ENCODE measurements around the gene HEY2.
"Not testable (repeated sequence)": the region's sequence is repeated elsewhere in the genome, so short reads cannot be mapped to it uniquely, and the experiment has no call there.

Gene HEY2

DNA sequence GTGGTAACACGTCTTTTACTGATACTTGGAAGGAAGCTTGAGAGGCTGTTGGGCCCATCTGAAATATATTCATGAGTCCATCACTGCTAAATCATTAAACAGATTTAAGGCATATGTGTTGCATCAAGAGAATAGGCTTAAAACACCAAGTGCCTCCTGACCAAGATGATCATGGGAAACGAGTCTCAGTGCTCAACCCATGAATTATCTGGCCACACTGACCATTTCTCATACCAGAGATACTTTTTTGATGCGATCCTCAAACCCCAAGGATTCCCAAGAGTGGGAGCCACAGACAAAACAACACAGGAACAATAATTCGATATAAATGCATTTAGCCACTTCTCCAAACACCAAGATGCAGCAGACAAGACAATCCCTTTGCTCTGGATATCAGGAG is 17.2 kb downstream of the HEY2 start:
- in situ Hi-C loops (cut with MboI; ENCODE audit: low sequenced_read_pairs) = loop anchor here (5.0 to 25.0 kb wide), 2 partner anchors 454 to 879 kb away; no protein-coding TSS in a partner anchor
- Histone ChIP-seq H3K27me3 (ENCODE audit: low read depth) (peaks cover 12% of the 10 kb centered on the region; the same call in 1 of the 2 replicates), H3K36me3 (replicated peaks) (no peaks in the 10 kb centered on the region), H3K4me3 (no peak overlapping the region), H3K9me3 (no peaks in the 10 kb centered on the region), H3K4me1 (0 out of 2 replicates have a peak, but pooled peaks cover 2% of the 10 kb centered on the region)
- DNase-seq (ENCODE audit: low spot score in 2 of 2) = no peak

DNA sequence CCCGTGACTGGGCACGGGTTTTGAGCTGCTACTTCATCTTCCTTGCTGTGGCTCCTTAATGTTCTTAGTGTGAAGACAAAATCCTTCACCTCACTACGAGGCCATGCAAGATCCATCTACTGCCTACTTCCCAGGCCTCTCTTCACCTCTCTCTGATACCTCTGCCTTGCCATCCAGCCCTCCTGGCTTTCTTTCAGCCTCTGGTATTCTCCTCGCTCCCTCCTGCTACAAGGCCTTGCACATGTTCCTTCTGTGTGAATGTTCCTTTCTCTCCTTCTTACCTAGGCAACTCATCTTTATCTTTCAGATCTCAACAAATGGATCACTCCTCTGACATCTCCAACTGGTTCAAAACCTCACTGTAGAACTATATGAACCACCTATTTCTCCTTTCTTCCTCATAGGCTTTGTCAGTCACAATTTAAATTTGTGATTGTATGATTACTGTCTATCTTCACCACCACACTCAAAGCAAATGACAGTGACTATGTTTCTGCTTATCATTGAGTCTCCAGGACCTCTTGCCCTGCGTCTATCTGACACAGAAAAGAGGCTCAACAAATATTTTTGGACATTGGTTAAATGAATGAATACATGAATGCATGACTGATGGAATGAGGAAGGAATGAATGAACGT is 19.8 kb downstream of the HEY2 start:
- no peak for DNase-seq (ENCODE audit: low spot score in 2 of 2)
- Histone ChIP-seq H3K36me3 (replicated peaks) (no peaks in the 10 kb centered on the region), H3K4me1 (0 out of 2 replicates have a peak, but pooled peaks cover 2% of the 10 kb centered on the region), H3K4me3 (no peak overlapping the region), H3K27me3 (ENCODE audit: low read depth) (peaks cover 5% of the 10 kb centered on the region; the same call in 1 of the 2 replicates), H3K9me3 (no peaks in the 10 kb centered on the region)
- in situ Hi-C loops (cut with MboI; ENCODE audit: low sequenced_read_pairs) = loop anchor here (5.0 to 25.0 kb wide), 2 partner anchors 457 to 882 kb away; no protein-coding TSS in a partner anchor

DNA sequence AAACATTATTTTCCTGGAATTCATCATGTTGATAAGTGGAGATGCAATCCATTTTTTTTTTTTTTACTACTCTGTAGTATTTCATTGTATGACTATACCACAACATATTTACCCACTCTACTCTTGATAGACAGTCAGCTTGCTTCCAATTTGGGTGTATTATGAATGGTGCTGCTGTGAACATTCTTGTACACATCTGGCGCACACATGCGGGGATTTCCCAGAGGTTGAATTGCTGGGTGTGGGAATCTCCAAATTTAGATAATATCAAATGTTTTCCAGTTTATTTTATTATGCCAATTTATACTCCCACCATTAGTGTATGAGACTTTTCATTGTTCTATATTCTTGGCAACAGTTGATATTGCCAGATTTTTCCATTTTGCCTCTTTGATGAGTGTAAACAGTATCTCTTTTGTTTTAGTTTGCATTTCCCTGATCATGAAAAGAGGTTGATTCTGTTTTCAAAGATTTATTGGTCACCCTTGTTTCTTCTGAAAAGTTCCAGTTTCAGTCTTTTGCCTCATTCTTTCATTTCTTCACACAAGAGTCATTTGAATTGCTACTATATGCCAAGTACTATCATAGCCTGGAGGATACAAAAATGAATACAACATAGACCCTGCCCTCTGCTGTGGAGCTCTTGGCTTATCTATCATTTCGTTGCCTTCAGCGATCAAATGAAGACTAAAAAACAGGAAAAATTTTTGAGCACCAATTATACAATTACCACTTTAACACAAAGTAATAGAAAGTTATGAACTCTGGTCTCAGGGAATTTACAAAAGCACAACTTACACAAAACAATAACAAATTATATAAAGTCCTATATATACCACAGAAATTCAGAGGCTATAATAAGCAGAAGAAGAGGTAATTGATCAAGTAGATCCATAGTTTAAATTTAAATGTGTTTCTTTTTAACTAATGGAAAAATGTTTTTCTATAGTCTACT is 24.2 kb downstream of the HEY2 start:
- Histone ChIP-seq H3K36me3 (replicated peaks) (no peaks in the 10 kb centered on the region), H3K4me3 (no peak overlapping the region), H3K27me3 (ENCODE audit: low read depth) (no peaks in the 10 kb centered on the region), H3K4me1 (peaks cover 22% of the 10 kb centered on the region), H3K9me3 (no peaks in the 10 kb centered on the region)
- in situ Hi-C loops (cut with MboI; ENCODE audit: low sequenced_read_pairs) = loop anchor here (25.0 kb wide), 1 partner anchor 886 kb away; no protein-coding TSS in a partner anchor
- DNase-seq (ENCODE audit: low spot score in 2 of 2) = no peak

DNA sequence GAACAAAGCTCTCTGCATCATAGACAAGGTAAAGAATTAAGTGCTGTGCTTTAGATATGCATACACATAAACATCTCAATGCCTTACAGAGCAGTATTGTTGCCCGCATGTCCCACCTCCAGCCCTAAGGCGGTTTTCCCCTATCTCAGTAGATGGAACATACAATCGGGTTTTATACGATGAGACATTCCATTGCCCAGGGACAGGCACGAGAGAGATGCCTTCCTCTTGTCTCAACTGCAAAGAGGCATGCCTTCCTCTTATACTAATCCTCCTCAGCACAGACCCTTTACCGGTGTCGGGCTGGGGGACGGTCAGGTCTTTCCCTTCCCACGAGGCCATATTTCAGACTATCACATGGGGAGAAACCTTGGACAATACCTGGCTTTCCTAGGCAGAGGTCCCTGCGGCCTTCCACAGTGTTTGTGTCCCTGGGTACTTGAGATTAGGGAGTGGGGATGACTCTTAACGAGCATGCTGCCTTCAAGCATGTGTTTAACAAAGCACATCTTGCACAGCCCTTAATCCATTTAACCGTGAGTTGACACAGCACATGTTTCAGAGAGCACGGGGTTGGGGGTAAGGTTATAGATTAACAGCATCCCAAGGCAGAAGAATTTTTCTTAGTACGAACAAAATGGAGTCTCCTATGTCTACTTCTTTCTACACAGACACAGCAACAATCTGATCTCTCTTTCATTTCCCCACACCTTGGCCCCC is 26.8 kb downstream of the HEY2 start:
- H3K27me3 ChIP-seq (ENCODE audit: low read depth); H3K4me3 ChIP-seq; H3K9me3 ChIP-seq; in situ Hi-C loops (cut with MboI; ENCODE audit: low sequenced_read_pairs); H3K36me3 ChIP-seq (replicated peaks): not testable (repeated sequence)
- H3K4me1 ChIP-seq = peaks cover 22% of the 10 kb centered on the region
- peak; percentile 53 to 60 for DNase-seq (ENCODE audit: low spot score in 2 of 2)

DNA sequence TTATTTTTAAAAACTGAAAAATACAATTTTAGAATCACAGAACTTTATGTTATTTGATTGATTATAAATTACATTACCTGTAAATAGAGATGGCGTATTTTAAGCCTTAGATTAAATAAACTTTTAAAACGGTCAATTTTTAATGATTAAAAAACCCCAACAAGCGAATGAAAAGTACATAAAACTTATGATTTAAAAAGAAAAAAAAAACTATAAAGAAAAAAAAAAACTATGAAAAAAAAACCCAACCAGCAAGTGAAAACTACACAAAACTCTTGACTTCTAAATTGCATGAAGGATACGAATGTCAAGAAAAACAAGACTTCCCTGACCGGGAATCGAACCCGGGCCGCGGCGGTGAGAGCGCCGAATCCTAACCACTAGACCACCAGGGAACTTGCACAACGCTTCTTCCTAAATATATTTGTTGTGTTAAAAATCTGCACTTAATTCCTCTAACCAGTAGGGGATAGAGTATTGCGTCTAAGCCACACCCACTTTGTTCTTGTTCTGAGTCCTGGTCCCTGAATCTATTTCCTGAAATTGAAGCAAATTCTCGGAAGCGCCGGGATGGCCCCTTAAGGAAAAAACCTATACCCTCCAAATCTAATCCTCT is 30.6 kb downstream of the HEY2 start:
- Histone ChIP-seq H3K4me3 (peak overlapping the region; percentile 44), H3K27me3 (ENCODE audit: low read depth) (no peaks in the 10 kb centered on the region), H3K9me3 (no peaks in the 10 kb centered on the region), H3K4me1 (peaks cover 27% of the 10 kb centered on the region), H3K36me3 (replicated peaks) (no peaks in the 10 kb centered on the region)
- peak; percentile 84 to 94 for DNase-seq (ENCODE audit: low spot score in 2 of 2)
- in situ Hi-C loops (cut with MboI; ENCODE audit: low sequenced_read_pairs) = loop anchor here (10.0 kb wide), 1 partner anchor 175 kb away; the partner anchor contains the start of gene HINT3

DNA sequence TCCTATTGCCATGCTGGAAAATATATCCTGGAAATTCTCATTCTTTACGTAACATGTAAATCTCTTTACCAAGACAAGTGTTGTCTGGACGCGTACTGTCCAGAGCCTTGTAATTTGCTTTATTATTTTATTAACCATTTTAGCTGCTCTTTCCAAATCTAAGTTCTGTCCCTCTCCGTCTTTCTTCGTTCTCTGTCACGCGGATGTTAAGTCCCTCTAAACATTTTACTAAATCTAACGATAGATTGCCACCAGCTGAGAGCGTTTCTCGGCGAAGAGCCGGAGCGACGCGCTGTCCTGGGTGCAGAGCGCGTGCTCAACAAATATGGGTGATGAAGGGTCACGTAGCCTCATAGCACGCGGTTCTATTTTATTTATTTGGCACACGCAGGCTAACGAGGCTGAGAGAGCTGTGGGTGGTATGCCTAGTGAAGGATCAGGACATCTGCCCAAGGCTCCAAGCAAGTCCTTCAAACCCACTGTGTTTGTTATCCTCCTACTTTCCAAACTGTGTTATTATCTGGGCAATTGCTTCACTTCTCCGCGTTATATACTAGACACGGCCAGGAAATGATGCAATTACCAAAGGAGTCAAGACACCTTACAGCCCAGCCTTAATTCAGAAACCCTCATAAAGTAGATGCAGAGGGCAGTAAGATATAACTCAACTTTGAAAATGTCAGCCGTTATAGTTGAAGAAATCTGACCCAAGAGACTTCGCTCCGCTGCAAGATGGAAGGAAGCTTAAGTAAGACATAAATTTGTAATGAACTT is 31.3 kb downstream of the HEY2 start:
- DNase-seq (ENCODE audit: low spot score in 2 of 2) = peak; percentile 66
- H3K27me3 ChIP-seq (ENCODE audit: low read depth) = no peaks in the 10 kb centered on the region
- H3K4me1 ChIP-seq = peaks cover 20% of the 10 kb centered on the region
- no peaks in the 10 kb centered on the region for H3K36me3 ChIP-seq (replicated peaks)
- in situ Hi-C loops (cut with MboI; ENCODE audit: low sequenced_read_pairs) = loop anchor here (10.0 kb wide), 1 partner anchor 174 kb away; the partner anchor contains the start of gene HINT3
- no peaks in the 10 kb centered on the region for H3K9me3 ChIP-seq
- peak overlapping the region; percentile 44 for H3K4me3 ChIP-seq

DNA sequence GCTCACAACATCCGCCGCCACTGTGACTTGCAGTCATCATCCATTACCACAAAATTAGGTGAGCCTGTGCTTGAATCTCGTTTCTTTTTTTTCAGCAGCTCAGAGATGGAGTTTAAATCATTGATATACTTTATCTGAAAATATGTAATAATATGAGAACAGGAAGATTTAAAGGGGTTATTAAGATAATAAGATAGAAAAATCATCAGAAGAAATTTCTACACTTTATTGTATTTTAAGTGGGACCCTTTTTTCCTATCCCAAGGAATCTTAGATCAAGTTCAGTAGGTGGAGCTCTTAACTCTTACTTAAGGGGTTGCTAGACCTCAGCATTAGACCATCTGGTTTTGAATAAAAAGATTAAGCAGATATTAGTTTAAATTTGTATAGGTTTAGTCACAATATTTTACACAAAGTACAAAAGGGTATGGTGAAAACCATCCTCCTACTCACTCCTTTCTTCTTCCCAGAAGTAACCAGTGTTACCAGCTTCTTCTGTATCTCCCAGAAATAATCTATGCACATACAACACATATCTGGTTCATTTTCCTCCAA is 32.0 kb downstream of the HEY2 start:
- in situ Hi-C loops (cut with MboI; ENCODE audit: low sequenced_read_pairs) = loop anchor here (10.0 kb wide), 1 partner anchor 173 kb away; the partner anchor contains the start of gene HINT3

DNA sequence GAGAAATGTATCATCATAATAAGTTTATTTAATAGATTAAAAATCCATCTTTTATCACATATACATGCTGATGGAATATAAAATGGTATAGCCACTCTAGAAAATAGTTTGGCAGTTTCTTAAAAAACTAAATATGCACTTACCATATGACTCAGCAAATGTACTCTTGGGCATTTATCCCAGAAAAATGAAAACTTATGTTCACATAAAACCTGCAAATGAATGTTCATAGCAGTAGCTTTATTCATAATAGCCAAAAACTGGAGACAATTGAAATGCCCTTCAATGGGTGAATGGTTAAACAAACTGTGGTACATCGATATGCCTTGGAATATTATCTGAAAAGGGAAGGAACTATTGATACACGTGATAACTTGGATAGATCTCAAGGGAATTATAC is 34.9 kb downstream of the HEY2 start:
- in situ Hi-C loops (cut with MboI; ENCODE audit: low sequenced_read_pairs) = loop anchor here (10.0 kb wide), 1 partner anchor 170 kb away; the partner anchor contains the start of gene HINT3
- Histone ChIP-seq H3K27me3 (ENCODE audit: low read depth) (no peaks in the 10 kb centered on the region), H3K36me3 (replicated peaks) (no peaks in the 10 kb centered on the region), H3K4me1 (peaks cover 20% of the 10 kb centered on the region), H3K4me3 (no peak overlapping the region), H3K9me3 (no peaks in the 10 kb centered on the region)
- DNase-seq (ENCODE audit: low spot score in 2 of 2) = no peak

More for the DNA sequence above, 32.0 kb downstream of the HEY2 start:
- no peaks in the 10 kb centered on the region for H3K27me3 ChIP-seq (ENCODE audit: low read depth)
- DNase-seq (ENCODE audit: low spot score in 2 of 2) = peak; percentile 55 to 75
- H3K36me3 ChIP-seq (replicated peaks) = no peaks in the 10 kb centered on the region
- H3K9me3 ChIP-seq = no peaks in the 10 kb centered on the region
- peaks cover 17% of the 10 kb centered on the region for H3K4me1 ChIP-seq
- peak overlapping the region; percentile 44 for H3K4me3 ChIP-seq

DNA sequence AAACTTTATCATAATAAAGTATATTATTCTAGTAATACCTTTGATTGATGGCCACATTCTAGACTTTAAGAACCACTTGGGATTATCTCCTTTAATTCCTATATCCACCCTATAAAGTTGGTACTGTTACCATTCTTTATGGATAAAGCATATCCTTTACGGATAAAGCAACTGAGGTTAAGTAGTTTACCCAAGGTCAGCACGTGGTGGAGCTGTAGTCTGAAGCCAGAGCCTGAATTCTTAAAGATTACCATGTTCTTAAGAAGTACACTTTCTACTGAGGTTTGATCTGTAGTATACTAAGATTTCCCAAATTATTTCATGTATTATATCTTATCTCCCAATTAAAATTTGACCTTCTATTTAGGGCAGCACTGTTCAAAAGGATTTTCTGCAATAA is 38.4 kb downstream of the HEY2 start:
- Histone ChIP-seq H3K27me3 (ENCODE audit: low read depth) (no peaks in the 10 kb centered on the region), H3K9me3 (no peaks in the 10 kb centered on the region), H3K4me3 (no peak overlapping the region), H3K36me3 (replicated peaks) (no peaks in the 10 kb centered on the region), H3K4me1 (peaks cover 31% of the 10 kb centered on the region)
- in situ Hi-C loops (cut with MboI; ENCODE audit: low sequenced_read_pairs) = loop anchor here (10.0 kb wide), 1 partner anchor 167 kb away; the partner anchor contains the start of gene HINT3
- DNase-seq (ENCODE audit: low spot score in 2 of 2) = peak; percentile 29 to 49

DNA sequence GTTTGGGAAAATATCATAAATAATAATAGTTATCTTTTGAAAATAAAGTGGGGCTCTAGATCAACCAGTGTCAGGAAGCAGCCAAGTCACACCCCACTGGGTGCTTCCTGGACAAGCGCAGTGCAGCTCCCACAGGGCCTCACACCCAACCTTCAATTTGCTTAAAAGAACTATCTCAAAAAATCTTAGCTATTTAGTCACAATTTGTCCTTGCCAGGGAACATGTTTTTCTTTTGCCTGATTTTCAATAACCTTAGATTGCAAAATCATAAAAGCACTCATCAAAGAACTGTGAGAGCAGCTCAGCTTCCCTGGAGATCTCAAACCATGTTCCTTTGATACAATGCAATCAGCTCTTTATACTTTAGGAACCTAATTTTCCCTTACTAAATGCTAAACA is 39.7 kb downstream of the HEY2 start:
- DNase-seq (ENCODE audit: low spot score in 2 of 2) = no peak
- Histone ChIP-seq H3K27me3 (ENCODE audit: low read depth) (no peaks in the 10 kb centered on the region), H3K36me3 (replicated peaks) (no peaks in the 10 kb centered on the region), H3K9me3 (no peaks in the 10 kb centered on the region), H3K4me1 (peaks cover 35% of the 10 kb centered on the region), H3K4me3 (no peak overlapping the region)
- in situ Hi-C loops (cut with MboI; ENCODE audit: low sequenced_read_pairs) = loop anchor here (10.0 kb wide), 1 partner anchor 166 kb away; the partner anchor contains the start of gene HINT3

DNA sequence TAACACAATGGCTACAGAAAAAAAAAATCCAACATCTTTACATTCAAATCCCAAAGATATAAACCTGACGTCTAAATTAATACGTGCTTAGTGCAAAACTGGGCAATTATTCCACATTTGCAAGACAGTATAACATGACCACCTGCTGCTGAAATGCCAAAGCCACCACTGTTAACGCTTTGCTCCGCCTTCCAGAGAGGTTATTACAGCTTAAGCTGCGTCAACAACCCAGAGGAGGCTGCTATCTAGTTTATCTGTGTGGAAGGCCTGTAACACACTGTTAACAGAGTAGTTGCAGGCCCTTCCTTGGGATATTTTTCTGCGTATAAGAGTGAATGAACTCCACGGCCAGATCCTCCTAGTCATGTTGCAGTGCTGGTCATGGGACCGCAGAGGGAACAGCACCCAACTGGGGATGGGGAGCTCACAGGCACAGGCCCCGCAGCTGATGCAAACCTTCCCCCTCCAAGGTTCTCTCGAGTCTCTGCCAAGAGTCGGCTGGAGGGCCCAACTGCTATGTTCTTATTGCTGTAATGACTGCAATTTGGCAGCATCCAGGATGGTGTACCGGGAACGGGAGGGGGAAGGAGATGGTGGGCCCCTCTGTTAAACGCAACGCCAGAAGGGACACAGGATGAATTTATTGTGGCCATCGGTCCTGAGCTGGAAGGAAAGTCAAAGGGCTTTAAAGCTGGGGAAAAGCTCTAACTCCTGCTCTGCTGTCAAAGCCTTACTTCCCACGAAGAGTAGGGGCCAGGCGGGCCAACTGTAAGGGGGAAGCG is 40.3 kb downstream of the HEY2 start:
- in situ Hi-C loops (cut with MboI; ENCODE audit: low sequenced_read_pairs) = loop anchor here (10.0 kb wide), 1 partner anchor 165 kb away; the partner anchor contains the start of gene HINT3
- Histone ChIP-seq H3K4me1 (peaks cover 35% of the 10 kb centered on the region), H3K36me3 (replicated peaks) (no peaks in the 10 kb centered on the region), H3K27me3 (ENCODE audit: low read depth) (no peaks in the 10 kb centered on the region), H3K4me3 (peak overlapping the region; percentile 64), H3K9me3 (no peaks in the 10 kb centered on the region)
- peak; percentile 75 to 89 for DNase-seq (ENCODE audit: low spot score in 2 of 2)

All from HAP-1 (cell line).